Measurements from ENCODE around the gene GNG7. TPM values are rescaled to one million over a fixed set of nuclear protein-coding genes. Genes with fewer than 3 reads are reported as not detected.

Gene GNG7
- total and polyA plus RNA-seq, 5 donors = 25.4 to 58.2 (median 42.9) TPM

- intact Hi-C loops (cut with DNase I) = no loop called here
- H3K4me3 ChIP-seq (ENCODE audit: low read length) = no peak overlapping the region
- DNase-seq (peak in 2 of 3 donors; percentile 37 to 41), ATAC-seq (no peak)
- no peaks in the 10 kb centered on the region for H3K9me3 ChIP-seq (ENCODE audit: control insufficient read depth, low read length)
- H3K27ac ChIP-seq (ENCODE audit: low read length) = no peak overlapping the region
- H3K27me3 ChIP-seq (ENCODE audit: control insufficient read depth, insufficient read depth) = no peaks in the 10 kb centered on the region
- 77% methylated on average over 42 of the region's 42 CpGs for WGBS
- no peaks in the 10 kb centered on the region for H3K4me1 ChIP-seq (ENCODE audit: control insufficient read depth, insufficient read depth, low read length)
Measured at GRCh38 chr19:2555422-2556220, 146.9 kb downstream of the GNG7 start.

GRCh38 chr19:2554856-2555255 lies 147.6 kb downstream of the GNG7 start:
- intact Hi-C loops (cut with DNase I) = no loop called here
- no peak overlapping the region for H3K4me3 ChIP-seq (ENCODE audit: low read length)
- H3K4me1 ChIP-seq (ENCODE audit: control insufficient read depth, insufficient read depth, low read length) = no peaks in the 10 kb centered on the region
- DNase-seq (peak in 2 of 3 donors; percentile 31 to 49), ATAC-seq (no peak)
- no peaks in the 10 kb centered on the region for H3K27me3 ChIP-seq (ENCODE audit: control insufficient read depth, insufficient read depth)
- H3K9me3 ChIP-seq (ENCODE audit: control insufficient read depth, low read length) = no peaks in the 10 kb centered on the region
- H3K27ac ChIP-seq (ENCODE audit: low read length) = no peak overlapping the region
- 64% methylated on average over 6 of the region's 6 CpGs for WGBS

- Histone ChIP-seq H3K4me1 (ENCODE audit: control insufficient read depth, insufficient read depth, low read length) (no peaks in the 10 kb centered on the region), H3K4me3 (ENCODE audit: low read length) (no peak overlapping the region), H3K9me3 (ENCODE audit: control insufficient read depth, low read length) (no peaks in the 10 kb centered on the region), H3K27ac (ENCODE audit: low read length) (no peak overlapping the region), H3K27me3 (ENCODE audit: control insufficient read depth, insufficient read depth) (no peaks in the 10 kb centered on the region)
- ATAC-seq = no peak
- 84% methylated on average over 4 of the region's 4 CpGs for WGBS
- intact Hi-C loops (cut with DNase I) = no loop called here
- DNase-seq = no peak
Measured at GRCh38 chr19:2553510-2553909, 149.0 kb downstream of the GNG7 start.

- H3K4me3 ChIP-seq (ENCODE audit: low read length) = no peak overlapping the region
- H3K27me3 ChIP-seq (ENCODE audit: control insufficient read depth, insufficient read depth) = no peaks in the 10 kb centered on the region
- WGBS = 31% methylated on average over 11 of the region's 11 CpGs
- ATAC-seq (no peak), DNase-seq (peak in 2 of 3 donors; percentile 25 to 34)
- no peaks in the 10 kb centered on the region for H3K9me3 ChIP-seq (ENCODE audit: control insufficient read depth, low read length)
- no peak overlapping the region for H3K27ac ChIP-seq (ENCODE audit: low read length)
- H3K4me1 ChIP-seq (ENCODE audit: control insufficient read depth, insufficient read depth, low read length) = no peaks in the 10 kb centered on the region
- intact Hi-C loops (cut with DNase I) = no loop called here
Measured at GRCh38 chr19:2552859-2553258, 149.6 kb downstream of the GNG7 start.

GRCh38 chr19:2551864-2552185 lies 150.7 kb downstream of the GNG7 start:
- Histone ChIP-seq H3K9me3 (ENCODE audit: control insufficient read depth, low read length) (no peaks in the 10 kb centered on the region), H3K4me3 (ENCODE audit: low read length) (no peak overlapping the region), H3K27ac (ENCODE audit: low read length) (no peak overlapping the region), H3K27me3 (ENCODE audit: control insufficient read depth, insufficient read depth) (no peaks in the 10 kb centered on the region), H3K4me1 (ENCODE audit: control insufficient read depth, insufficient read depth, low read length) (no peaks in the 10 kb centered on the region)
- ATAC-seq (no peak), DNase-seq (peak in 2 of 3 donors; percentile 45 to 52)
- 92% methylated on average over 11 of the region's 11 CpGs for WGBS
- intact Hi-C loops (cut with DNase I) = no loop called here

DNA sequence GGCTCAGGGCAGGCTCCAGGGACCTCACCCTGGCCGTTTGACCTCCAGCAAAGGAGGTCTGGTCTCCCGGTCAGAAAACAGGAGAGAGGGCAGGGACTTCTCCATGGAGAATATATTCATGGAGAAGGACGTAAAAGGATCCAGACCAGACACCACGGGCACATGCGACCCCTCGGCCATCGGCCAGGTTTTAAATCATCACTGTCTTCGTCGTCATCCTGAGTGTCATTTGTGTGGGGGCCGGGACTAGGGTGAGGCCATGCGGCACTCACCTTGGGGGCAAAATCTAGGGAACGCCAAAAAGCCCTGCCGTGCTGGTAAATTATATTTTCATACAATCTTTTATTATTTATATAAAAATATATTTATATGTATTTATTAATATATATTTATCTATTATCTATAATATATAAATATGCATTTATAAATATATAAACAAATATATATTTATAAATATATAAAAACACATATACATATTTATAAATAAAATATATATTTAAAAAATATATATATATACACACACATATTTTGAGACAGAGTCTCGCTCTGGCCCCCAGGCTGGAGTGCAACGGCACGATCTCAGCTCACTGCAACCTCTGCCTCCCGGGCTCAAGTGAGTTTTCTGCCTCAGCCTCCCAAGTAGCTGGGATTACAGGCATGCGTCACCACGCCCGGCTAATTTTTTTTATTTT lies 151.2 kb downstream of the GNG7 start:
- ATAC-seq (no peak), DNase-seq (no peak)
- H3K4me1 ChIP-seq (ENCODE audit: control insufficient read depth, insufficient read depth, low read length) = no peaks in the 10 kb centered on the region
- H3K27me3 ChIP-seq (ENCODE audit: control insufficient read depth, insufficient read depth) = no peaks in the 10 kb centered on the region
- WGBS = 86% methylated on average over 20 of the region's 20 CpGs
- H3K9me3 ChIP-seq (ENCODE audit: control insufficient read depth, low read length) = no peaks in the 10 kb centered on the region
- intact Hi-C loops (cut with DNase I) = no loop called here
- no peak overlapping the region for H3K27ac ChIP-seq (ENCODE audit: low read length)
- H3K4me3 ChIP-seq (ENCODE audit: low read length) = no peak overlapping the region

- no peak overlapping the region for H3K4me3 ChIP-seq (ENCODE audit: low read length)
- H3K4me1 ChIP-seq (ENCODE audit: control insufficient read depth, insufficient read depth, low read length) = peaks cover 6% of the 10 kb centered on the region
- DNase-seq (peak; percentile 66 to 82 (median 77)), ATAC-seq (peak; percentile 8 to 12)
- H3K27ac ChIP-seq (ENCODE audit: low read length) = no peak overlapping the region
- WGBS = 55% methylated on average over 21 of the region's 21 CpGs
- H3K9me3 ChIP-seq (ENCODE audit: control insufficient read depth, low read length) = no peaks in the 10 kb centered on the region
- intact Hi-C loops (cut with DNase I) = no loop called here
- H3K27me3 ChIP-seq (ENCODE audit: control insufficient read depth, insufficient read depth) = no peaks in the 10 kb centered on the region
Measured at GRCh38 chr19:2550431-2551171, 151.9 kb downstream of the GNG7 start.

DNA sequence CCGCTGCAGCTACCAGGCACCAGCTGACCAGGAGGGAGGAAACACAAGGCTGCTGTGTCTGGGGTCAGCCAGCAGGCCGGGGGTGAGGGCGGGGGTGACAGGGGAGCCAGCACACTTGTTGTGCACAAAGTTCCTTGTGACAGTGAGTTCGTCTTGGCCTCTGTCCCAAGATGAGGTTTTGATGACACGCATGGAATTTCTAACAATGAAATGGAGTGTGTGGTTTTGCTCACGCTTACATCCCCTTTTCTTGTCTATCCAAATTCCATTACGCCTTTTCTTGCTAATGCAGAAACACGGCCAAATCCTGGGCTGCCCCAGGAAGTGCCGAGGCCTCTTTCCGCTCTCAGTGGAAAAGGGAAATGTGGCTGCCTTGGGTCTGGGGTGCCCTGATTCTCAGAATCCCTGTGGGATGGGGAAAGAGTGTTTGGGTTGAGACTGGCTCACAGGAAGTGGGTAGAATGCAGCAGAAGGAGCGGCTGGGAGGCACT lies 152.7 kb downstream of the GNG7 start:
- no peaks in the 10 kb centered on the region for H3K9me3 ChIP-seq (ENCODE audit: control insufficient read depth, low read length)
- no peaks in the 10 kb centered on the region for H3K27me3 ChIP-seq (ENCODE audit: control insufficient read depth, insufficient read depth)
- H3K4me3 ChIP-seq (ENCODE audit: low read length) = no peak overlapping the region
- peak overlapping the region; percentile 46 for H3K27ac ChIP-seq (ENCODE audit: low read length)
- H3K4me1 ChIP-seq (ENCODE audit: control insufficient read depth, insufficient read depth, low read length) = peaks cover 11% of the 10 kb centered on the region
- intact Hi-C loops (cut with DNase I) = no loop called here
- ATAC-seq = peak; percentile 52 to 73
- 39% methylated on average over 11 of the region's 11 CpGs for WGBS
- DNase-seq = peak; percentile 87 to 91 (median 91)

DNA sequence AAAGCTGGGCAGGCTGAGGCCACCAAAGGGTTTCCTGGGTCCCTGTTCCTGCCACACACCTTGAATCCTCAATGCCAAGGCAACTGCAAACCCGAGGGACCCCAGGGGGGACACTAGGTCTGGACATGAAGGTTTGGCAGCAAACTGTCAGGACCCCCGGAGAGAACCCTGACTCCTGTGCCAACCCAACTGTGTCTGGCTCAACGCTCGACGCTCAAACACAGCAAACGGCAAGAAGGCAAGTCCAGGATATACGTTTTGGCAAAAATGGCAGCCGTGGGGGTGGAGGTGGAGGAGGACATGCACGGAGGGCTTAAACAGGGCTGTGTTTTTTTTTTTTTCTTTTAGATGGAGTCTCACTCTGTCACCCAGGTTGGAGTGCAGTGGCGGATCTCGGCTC lies 153.5 kb downstream of the GNG7 start:
- 96% methylated on average over 11 of the region's 11 CpGs for WGBS
- Histone ChIP-seq H3K27ac (ENCODE audit: low read length) (no peak overlapping the region), H3K9me3 (ENCODE audit: control insufficient read depth, low read length) (no peaks in the 10 kb centered on the region), H3K4me3 (ENCODE audit: low read length) (no peak overlapping the region), H3K27me3 (ENCODE audit: control insufficient read depth, insufficient read depth) (no peaks in the 10 kb centered on the region), H3K4me1 (ENCODE audit: control insufficient read depth, insufficient read depth, low read length) (peaks cover 16% of the 10 kb centered on the region)
- peak in 2 of 3 donors; percentile 40 to 45 for DNase-seq
- no peak for ATAC-seq
- intact Hi-C loops (cut with DNase I) = no loop called here

DNA sequence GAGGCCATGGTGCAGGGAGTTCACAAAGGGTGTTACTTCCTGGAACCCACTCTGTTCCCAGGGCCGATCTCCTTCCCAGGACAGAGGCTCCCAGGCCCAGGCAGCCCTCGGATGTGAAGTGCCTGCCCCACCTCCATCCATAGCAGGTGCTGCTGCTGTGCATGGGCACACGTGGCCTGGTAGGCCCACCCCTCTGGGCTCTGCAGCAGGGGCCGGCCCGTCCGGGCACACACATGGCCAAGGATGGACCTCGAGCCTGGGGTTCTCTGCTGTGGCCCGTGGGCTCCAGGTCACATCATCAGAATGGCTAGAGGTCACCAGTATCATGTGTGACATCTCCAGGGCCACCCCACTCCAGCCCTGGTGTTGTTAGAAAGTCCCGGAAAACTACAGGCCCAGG lies 154.8 kb downstream of the GNG7 start:
- Histone ChIP-seq H3K27me3 (ENCODE audit: control insufficient read depth, insufficient read depth) (no peaks in the 10 kb centered on the region), H3K27ac (ENCODE audit: low read length) (peak overlapping the region; percentile 66), H3K4me1 (ENCODE audit: control insufficient read depth, insufficient read depth, low read length) (peaks cover 16% of the 10 kb centered on the region), H3K9me3 (ENCODE audit: control insufficient read depth, low read length) (no peaks in the 10 kb centered on the region), H3K4me3 (ENCODE audit: low read length) (no peak overlapping the region)
- no peak for ATAC-seq
- intact Hi-C loops (cut with DNase I) = no loop called here
- DNase-seq = peak in 2 of 3 donors; percentile 28 to 56
- WGBS = 87% methylated on average over 9 of the region's 9 CpGs
